CD8-positive, alpha-beta memory T cell (primary cell): ENCODE measurements around the gene FAM13C. TPM values are rescaled to one million over a fixed set of nuclear protein-coding genes. Genes with fewer than 3 reads are reported as not detected.

Experiments
- CTCF ChIA-PET: fragments of 350-600 bp; sonication (Branson Sonifier 250); formaldehyde crosslinking; loops from one replicate; lab custom pipeline; 2021; ENCODE audit warnings: antibody characterized with exemption; lab: Charles Lee
- POLR2A ChIA-PET: fragments of 350-600 bp; sonication (Branson Sonifier 250); formaldehyde crosslinking; loops from one replicate; lab custom pipeline; 2021; ENCODE audit warnings: antibody characterized with exemption; lab: Charles Lee
- DNase-seq, 5 donors: peaks; one replicate each; pipeline versions ENCODE4 v3.0.0 to v3.0.0-alpha.2; 2020 to 2022; ENCODE audit warnings: mixed read lengths in 1 of 5
- H3K27ac ChIP-seq: one replicate; pipeline ENCODE4 v1.7.0; 2013; ENCODE audit warnings: low read depth, mild to moderate bottlenecking, low read length, moderate library complexity
- H3K27me3 ChIP-seq: 2 replicates; pipeline ENCODE4 v1.7.0; 2013; ENCODE audit warnings: low read length, mild to moderate bottlenecking; ENCODE audit not compliant: insufficient read depth, poor library complexity, severe bottlenecking
- H3K36me3 ChIP-seq: 2 replicates; pipeline ENCODE4 v1.7.0; 2013; ENCODE audit warnings: mild to moderate bottlenecking, low read length, moderate library complexity; ENCODE audit not compliant: insufficient read depth
- H3K4me1 ChIP-seq: 2 replicates; pipeline ENCODE4 v1.7.0; 2013; ENCODE audit warnings: mild to moderate bottlenecking, low read length, moderate library complexity; ENCODE audit not compliant: insufficient read depth
- H3K4me3 ChIP-seq: 2 replicates; pipeline ENCODE4 v1.7.0; 2013; ENCODE audit warnings: mild to moderate bottlenecking, low read length
- H3K9me3 ChIP-seq: 2 replicates; pipeline ENCODE4 v1.7.0; 2013; ENCODE audit warnings: mild to moderate bottlenecking, low read length
- H3K27ac Mint-ChIP-seq, 8 donors: one replicate each; pipeline ENCODE4 v1.8.0; 2020 to 2021; ENCODE audit warnings: mixed read lengths in 8 of 8, mild to moderate bottlenecking in 6 of 8, inconsistent platforms in 3 of 8, moderate library complexity in 3 of 8
- H3K27me3 Mint-ChIP-seq, 2 donors: one replicate each; pipeline ENCODE4 v1.8.0; 2020 to 2021; ENCODE audit warnings: mixed read lengths in 2 of 2, mild to moderate bottlenecking in 1 of 2, moderate library complexity in 1 of 2
- H3K36me3 Mint-ChIP-seq, 3 donors: one replicate each; pipeline ENCODE4 v1.8.0; 2020 to 2021; ENCODE audit warnings: mixed read lengths in 3 of 3, inconsistent platforms in 1 of 3, mild to moderate bottlenecking in 1 of 3
- H3K4me1 Mint-ChIP-seq, 3 donors: one replicate each; pipeline ENCODE4 v1.8.0; 2020 to 2021; ENCODE audit warnings: mixed read lengths in 3 of 3, inconsistent platforms in 1 of 3, mild to moderate bottlenecking in 1 of 3
- H3K4me3 Mint-ChIP-seq, 7 donors: one replicate each; pipeline ENCODE4 v1.8.0; 2020 to 2021; ENCODE audit warnings: mixed read lengths in 7 of 7, mild to moderate bottlenecking in 6 of 7, moderate library complexity in 4 of 7, inconsistent platforms in 2 of 7
- H3K9me3 Mint-ChIP-seq, 5 donors: one replicate each; pipeline ENCODE4 v1.8.0; 2020 to 2022; ENCODE audit warnings: mixed read lengths in 5 of 5, mild to moderate bottlenecking in 3 of 5, moderate library complexity in 2 of 5, inconsistent platforms in 1 of 5
- polyA plus RNA-seq: library from polyadenylated mRNA; unstranded; fragments of 300-500 nt; fragmentation: Illumina TruSeq; gene quantifications from one replicate; pipeline ENCODE4 v1.2.3, GENCODE V29; 2021
- total RNA-seq, 2 experiments: library from RNA; stranded (reverse); gene quantifications; one replicate each; pipeline ENCODE4 v1.2.3, GENCODE V29; 2021

FAM13C gene
- total and polyA plus RNA-seq, 3 experiments from 2014 or later = not detected

DNA sequence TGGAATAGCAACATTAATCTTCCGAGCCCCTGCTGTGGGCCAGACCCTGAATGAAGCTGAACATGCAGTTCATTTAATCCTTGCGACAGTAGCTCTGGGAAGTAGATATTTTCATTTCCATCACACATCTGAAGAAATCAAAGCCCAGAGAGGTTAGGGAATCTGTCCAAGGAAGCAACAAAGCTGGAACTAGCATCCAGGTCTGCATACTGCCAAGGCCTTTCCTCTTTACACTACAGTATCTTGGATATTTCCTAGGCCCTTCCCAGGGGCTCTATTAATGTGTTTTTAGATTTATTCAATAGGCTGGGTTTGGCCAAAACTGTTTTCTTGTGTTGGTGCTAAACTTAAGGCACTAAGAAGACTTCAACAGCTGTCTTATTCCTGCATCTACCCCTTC is 48.1 kb downstream of the FAM13C start:
- Histone ChIP-seq H3K27ac (no peak overlapping the region), H3K9me3 (no peaks in the 10 kb centered on the region), H3K36me3 (no peaks in the 10 kb centered on the region), H3K4me3 (no peak overlapping the region), H3K27me3 (no peaks in the 10 kb centered on the region), H3K4me1 (no peaks in the 10 kb centered on the region)
- H3K27ac Mint-ChIP-seq = no peak overlapping the region
- no peak overlapping the region for H3K4me3 Mint-ChIP-seq
- ChIA-PET POLR2A (no interaction called here), CTCF (no interaction called here)
- DNase-seq = no peak
- no peaks in the 10 kb centered on the region for H3K36me3 Mint-ChIP-seq
- peaks cover 0 to 5% (median 2%) of the 10 kb centered on the region in 5 donors for H3K9me3 Mint-ChIP-seq
- no peaks in the 10 kb centered on the region for H3K27me3 Mint-ChIP-seq
- H3K4me1 Mint-ChIP-seq = no peaks in the 10 kb centered on the region

GRCh38 chr10:59312247-59312646 is 50.1 kb downstream of the FAM13C start:
- CTCF ChIA-PET = interaction anchor here (0.7 kb wide), 1 partner anchor 10 kb away, joined by 3 read pairs; no protein-coding TSS in a partner anchor

DNA sequence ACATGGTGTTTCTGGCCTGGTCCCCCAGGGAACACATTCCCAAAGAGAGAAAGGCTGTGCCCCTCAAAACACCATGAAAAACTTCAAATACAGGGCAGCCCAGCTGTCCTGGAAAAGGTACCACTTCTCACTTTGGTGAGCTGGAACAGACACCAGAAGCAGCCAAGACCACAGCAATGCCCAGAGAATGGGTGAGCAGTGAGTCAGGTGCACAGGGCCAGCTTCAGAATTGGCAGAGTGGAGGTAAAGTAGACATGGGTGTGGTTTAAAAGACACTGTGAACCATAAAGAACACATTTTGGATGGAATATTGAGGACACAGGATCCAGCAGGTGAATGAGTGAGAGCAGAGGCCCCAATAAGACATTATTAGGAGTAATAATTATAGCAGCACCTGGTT is 51.3 kb downstream of the FAM13C start:
- Mint-ChIP-seq H3K36me3 (no peaks in the 10 kb centered on the region), H3K27me3 (no peaks in the 10 kb centered on the region), H3K4me3 (no peak overlapping the region), H3K9me3 (peaks cover 0 to 13% (median 2%) of the 10 kb centered on the region in 5 donors), H3K4me1 (no peaks in the 10 kb centered on the region), H3K27ac (no peak overlapping the region)
- no peak overlapping the region for H3K4me3 ChIP-seq
- ChIA-PET CTCF (no interaction called here), POLR2A (no interaction called here)
- H3K27ac ChIP-seq = no peak overlapping the region
- no peaks in the 10 kb centered on the region for H3K36me3 ChIP-seq
- H3K9me3 ChIP-seq = no peaks in the 10 kb centered on the region
- no peaks in the 10 kb centered on the region for H3K27me3 ChIP-seq
- H3K4me1 ChIP-seq = no peaks in the 10 kb centered on the region
- DNase-seq = no peak

More at GRCh38 chr10:59312247-59312646, 50.1 kb downstream of the FAM13C start:
- H3K36me3 ChIP-seq = no peaks in the 10 kb centered on the region
- H3K4me3 ChIP-seq = no peak overlapping the region
- Mint-ChIP-seq H3K9me3 (peaks cover 0 to 10% (median 2%) of the 10 kb centered on the region in 5 donors), H3K4me1 (no peaks in the 10 kb centered on the region), H3K36me3 (no peaks in the 10 kb centered on the region), H3K27me3 (no peaks in the 10 kb centered on the region), H3K4me3 (no peak overlapping the region), H3K27ac (no peak overlapping the region)
- H3K27ac ChIP-seq = no peak overlapping the region
- DNase-seq = no peak
- H3K27me3 ChIP-seq = no peaks in the 10 kb centered on the region
- POLR2A ChIA-PET = no interaction called here
- no peaks in the 10 kb centered on the region for H3K9me3 ChIP-seq
- no peaks in the 10 kb centered on the region for H3K4me1 ChIP-seq

DNA sequence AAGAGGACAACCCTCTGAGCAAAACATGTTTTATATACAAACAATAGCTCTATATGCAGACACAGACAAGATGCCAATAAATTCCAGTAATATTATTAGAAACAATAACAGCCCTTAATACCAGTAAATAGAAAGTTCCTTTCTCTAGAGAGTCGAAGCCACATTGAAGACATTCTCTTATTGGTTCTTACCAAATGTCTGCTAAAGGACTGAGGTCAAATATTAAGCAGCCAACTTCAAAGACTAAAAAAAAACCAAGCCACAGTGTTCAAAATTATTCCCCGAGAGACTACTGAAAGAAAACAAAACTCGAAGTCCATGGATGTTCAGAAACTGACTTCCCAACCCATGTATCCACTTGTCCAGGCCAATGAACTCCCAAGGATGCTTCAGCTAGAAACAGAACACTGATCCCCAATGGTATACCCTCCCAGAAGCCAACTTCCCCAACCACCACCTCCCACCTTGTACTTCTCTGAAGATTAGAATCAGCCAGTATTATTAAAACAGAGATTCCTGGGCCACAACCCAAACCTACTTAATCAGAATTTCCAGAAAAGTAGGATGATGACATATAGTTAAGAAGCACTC is 51.9 kb downstream of the FAM13C start:
- H3K36me3 ChIP-seq = no peaks in the 10 kb centered on the region
- no peaks in the 10 kb centered on the region for H3K9me3 ChIP-seq
- no peaks in the 10 kb centered on the region for H3K27me3 Mint-ChIP-seq
- POLR2A ChIA-PET = no interaction called here
- no peak for DNase-seq
- H3K27ac ChIP-seq = no peak overlapping the region
- no peak overlapping the region for H3K27ac Mint-ChIP-seq
- H3K4me3 ChIP-seq = no peak overlapping the region
- no peaks in the 10 kb centered on the region for H3K4me1 Mint-ChIP-seq
- no peaks in the 10 kb centered on the region for H3K36me3 Mint-ChIP-seq
- no peaks in the 10 kb centered on the region for H3K27me3 ChIP-seq
- CTCF ChIA-PET = no interaction called here
- no peak overlapping the region for H3K4me3 Mint-ChIP-seq
- peaks cover 0 to 13% (median 2%) of the 10 kb centered on the region in 5 donors for H3K9me3 Mint-ChIP-seq
- H3K4me1 ChIP-seq = no peaks in the 10 kb centered on the region

DNA sequence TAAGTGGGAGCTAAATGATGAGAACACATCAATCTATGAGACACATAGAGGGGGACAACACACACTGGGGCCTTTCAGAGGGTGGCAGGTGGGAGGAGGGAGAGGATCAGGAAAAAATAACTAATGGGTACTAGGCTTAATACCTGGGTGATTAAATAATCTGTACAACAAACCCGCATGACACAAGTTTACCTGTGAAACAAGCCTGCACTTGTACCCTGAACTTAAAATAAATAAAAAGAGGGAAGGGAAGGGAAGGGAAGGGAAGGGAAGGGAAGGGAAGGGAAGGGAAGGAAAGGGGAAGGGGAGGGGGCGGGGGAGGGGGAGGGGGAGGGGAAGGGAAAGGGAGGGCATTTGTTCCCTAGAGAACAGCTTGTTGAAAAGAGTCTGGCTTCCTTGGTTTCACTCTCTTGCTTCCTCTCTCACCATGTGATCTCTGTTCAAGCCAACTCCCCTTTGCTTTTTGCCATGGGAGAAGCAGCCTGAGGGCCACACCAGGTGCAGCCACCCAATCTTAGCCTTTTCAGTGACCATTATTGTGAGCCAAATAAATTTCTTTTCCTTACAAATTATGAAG is 57.7 kb downstream of the FAM13C start:
- ChIA-PET POLR2A (no interaction called here), CTCF (no interaction called here)
- H3K4me3 Mint-ChIP-seq = no peak overlapping the region
- no peaks in the 10 kb centered on the region for H3K4me1 Mint-ChIP-seq
- H3K4me1 ChIP-seq = no peaks in the 10 kb centered on the region
- H3K9me3 ChIP-seq = no peaks in the 10 kb centered on the region
- H3K27me3 ChIP-seq = no peaks in the 10 kb centered on the region
- no peak overlapping the region for H3K27ac Mint-ChIP-seq
- H3K27me3 Mint-ChIP-seq = no peaks in the 10 kb centered on the region
- DNase-seq = no peak
- H3K9me3 Mint-ChIP-seq = peaks cover 0 to 11% (median 0%) of the 10 kb centered on the region in 5 donors
- H3K36me3 ChIP-seq = no peaks in the 10 kb centered on the region
- no peak overlapping the region for H3K27ac ChIP-seq
- H3K36me3 Mint-ChIP-seq = no peaks in the 10 kb centered on the region
- H3K4me3 ChIP-seq = no peak overlapping the region

DNA sequence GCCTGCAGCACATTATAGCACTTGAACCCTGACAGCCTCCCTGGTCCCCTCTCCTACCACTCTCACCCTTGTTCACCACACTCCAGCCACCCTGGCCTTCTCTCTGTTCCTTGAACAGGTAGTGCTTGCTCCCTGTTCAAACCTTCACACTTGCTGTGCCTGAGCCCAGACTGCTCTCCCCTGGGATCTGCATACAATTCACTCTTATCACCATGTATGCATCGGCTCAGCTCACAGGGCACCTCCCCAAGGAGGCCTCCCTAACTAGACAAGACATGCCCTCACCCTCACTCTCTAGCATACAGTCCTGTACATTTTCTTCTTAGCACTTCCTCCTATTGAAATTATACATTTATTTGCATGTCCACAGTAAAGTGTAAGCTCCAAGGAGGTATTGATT is 59.3 kb downstream of the FAM13C start:
- ChIA-PET POLR2A (no interaction called here), CTCF (no interaction called here)
- no peak overlapping the region for H3K4me3 Mint-ChIP-seq
- no peaks in the 10 kb centered on the region for H3K27me3 ChIP-seq
- H3K4me1 Mint-ChIP-seq = no peaks in the 10 kb centered on the region
- no peaks in the 10 kb centered on the region for H3K27me3 Mint-ChIP-seq
- H3K36me3 ChIP-seq = no peaks in the 10 kb centered on the region
- H3K4me1 ChIP-seq = no peaks in the 10 kb centered on the region
- no peaks in the 10 kb centered on the region for H3K36me3 Mint-ChIP-seq
- H3K9me3 ChIP-seq = no peaks in the 10 kb centered on the region
- no peak for DNase-seq
- no peak overlapping the region for H3K27ac ChIP-seq
- no peak overlapping the region for H3K4me3 ChIP-seq
- no peak overlapping the region for H3K27ac Mint-ChIP-seq
- peaks cover 0 to 6% (median 0%) of the 10 kb centered on the region in 5 donors for H3K9me3 Mint-ChIP-seq

DNA sequence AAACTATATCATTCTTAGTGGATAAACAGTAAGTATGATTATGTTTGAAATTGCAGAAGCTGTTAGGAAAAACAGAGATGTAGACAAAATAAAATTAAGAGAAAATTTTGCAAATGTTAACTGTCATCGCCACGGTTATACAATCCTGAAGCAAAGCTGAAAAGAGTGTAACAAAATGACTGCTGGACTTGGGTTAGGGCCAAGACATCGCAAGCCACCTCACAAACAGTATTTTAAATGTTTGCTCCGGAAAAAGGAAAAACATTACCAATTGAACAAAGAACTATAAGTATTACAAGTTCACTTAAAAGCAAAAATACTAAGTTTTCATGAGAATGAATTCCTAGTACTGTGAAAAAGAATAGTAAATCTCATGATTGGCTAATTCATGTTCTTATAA is 60.0 kb downstream of the FAM13C start:
- ChIA-PET POLR2A (no interaction called here), CTCF (interaction anchor here (1.2 kb wide), 1 partner anchor 10 kb away, joined by 3 read pairs; no protein-coding TSS in a partner anchor)
- Histone ChIP-seq H3K36me3 (no peaks in the 10 kb centered on the region), H3K9me3 (no peaks in the 10 kb centered on the region), H3K27me3 (no peaks in the 10 kb centered on the region), H3K4me1 (no peaks in the 10 kb centered on the region), H3K4me3 (no peak overlapping the region), H3K27ac (no peak overlapping the region)
- no peaks in the 10 kb centered on the region for H3K27me3 Mint-ChIP-seq
- no peak overlapping the region for H3K27ac Mint-ChIP-seq
- H3K9me3 Mint-ChIP-seq = peaks cover 0 to 3% (median 0%) of the 10 kb centered on the region in 5 donors
- H3K4me1 Mint-ChIP-seq = no peaks in the 10 kb centered on the region
- no peak for DNase-seq
- no peaks in the 10 kb centered on the region for H3K36me3 Mint-ChIP-seq
- H3K4me3 Mint-ChIP-seq = no peak overlapping the region

- Histone ChIP-seq H3K4me3 (no peak overlapping the region), H3K27me3 (no peaks in the 10 kb centered on the region), H3K9me3 (no peaks in the 10 kb centered on the region), H3K36me3 (no peaks in the 10 kb centered on the region), H3K27ac (no peak overlapping the region), H3K4me1 (no peaks in the 10 kb centered on the region)
- Mint-ChIP-seq H3K27ac (no peak overlapping the region), H3K4me3 (no peak overlapping the region), H3K9me3 (peaks cover 0 to 2% (median 0%) of the 10 kb centered on the region in 5 donors), H3K4me1 (no peaks in the 10 kb centered on the region), H3K27me3 (no peaks in the 10 kb centered on the region), H3K36me3 (no peaks in the 10 kb centered on the region)
- ChIA-PET POLR2A (no interaction called here), CTCF (no interaction called here)
- DNase-seq = no peak
These were observed 61.1 kb downstream of the FAM13C start for GRCh38 chr10:59301067-59301754.
